ENCODE data around the gene CD4.
A peak's percentile ranks its signal among the peaks of the same experiment; 100 is the strongest.

CD4 gene

GRCh38 chr12:6787309-6787708 is 2.0 kb upstream of the CD4 start:
- H2BK15ac ChIP-seq (replicated peaks; ENCODE audit: low read depth), result no peak overlapping the region
- no peak overlapping the region for H3K4me3 ChIP-seq (ENCODE audit: low read length)
- H3K23ac ChIP-seq (ENCODE audit: low read length), result no peak overlapping the region
- H3K27me3 ChIP-seq (ENCODE audit: insufficient read depth, low read length, poor library complexity), result no peaks in the 10 kb centered on the region
- H3K9ac ChIP-seq (ENCODE audit: low read length), result no peak overlapping the region
- H2BK5ac ChIP-seq (ENCODE audit: low read length), result no peak overlapping the region
- no peak overlapping the region for H3K4me2 ChIP-seq (ENCODE audit: low read length)
- H3K79me1 ChIP-seq (ENCODE audit: low read length), result no peaks in the 10 kb centered on the region
- H3K4me1 ChIP-seq (ENCODE audit: control insufficient read depth, low read depth, low read length), result peaks cover 3% of the 10 kb centered on the region
- H2AK5ac ChIP-seq (ENCODE audit: low read length), result no peak overlapping the region
- no peaks in the 10 kb centered on the region for H3K79me2 ChIP-seq (ENCODE audit: control insufficient read depth, insufficient read depth, low read length)
- H4K5ac ChIP-seq (ENCODE audit: low read length), result no peak overlapping the region
- no peak for DNase-seq
- no peak overlapping the region for H3K56ac ChIP-seq (ENCODE audit: low read length)
- no peaks in the 10 kb centered on the region for H3K36me3 ChIP-seq (ENCODE audit: control insufficient read depth, insufficient read depth, low read length)
- H4K8ac ChIP-seq (ENCODE audit: low read depth, low read length), result no peak overlapping the region
- H2BK120ac ChIP-seq (ENCODE audit: low read depth, low read length), result no peak overlapping the region
- H3K27ac ChIP-seq (ENCODE audit: low read depth, low read length), result no peak overlapping the region
- WGBS (ENCODE audit: extremely low coverage, insufficient coverage, low lambda C conversion rate), result no CpG with 5 or more reads among the region's 5 CpGs
- H3K18ac ChIP-seq (ENCODE audit: low read length), result no peak overlapping the region
- no peak overlapping the region for H3K4ac ChIP-seq (ENCODE audit: low read depth, low read length)

- Histone ChIP-seq H3K56ac (ENCODE audit: low read length) (no peak overlapping the region), H4K8ac (ENCODE audit: low read depth, low read length) (no peak overlapping the region), H3K27me3 (ENCODE audit: insufficient read depth, low read length, poor library complexity) (no peaks in the 10 kb centered on the region), H2BK120ac (ENCODE audit: low read depth, low read length) (no peak overlapping the region), H4K5ac (ENCODE audit: low read length) (no peak overlapping the region), H3K79me1 (ENCODE audit: low read length) (no peaks in the 10 kb centered on the region), H3K9ac (ENCODE audit: low read length) (no peak overlapping the region), H2BK5ac (ENCODE audit: low read length) (no peak overlapping the region), H2AK5ac (ENCODE audit: low read length) (no peak overlapping the region), H3K4ac (ENCODE audit: low read depth, low read length) (no peak overlapping the region), H3K18ac (ENCODE audit: low read length) (no peak overlapping the region), H3K36me3 (ENCODE audit: control insufficient read depth, insufficient read depth, low read length) (no peaks in the 10 kb centered on the region), H3K27ac (ENCODE audit: low read depth, low read length) (no peak overlapping the region), H2BK15ac (replicated peaks; ENCODE audit: low read depth) (no peak overlapping the region), H3K4me2 (ENCODE audit: low read length) (no peak overlapping the region), H3K4me1 (ENCODE audit: control insufficient read depth, low read depth, low read length) (peaks cover 3% of the 10 kb centered on the region), H3K79me2 (ENCODE audit: control insufficient read depth, insufficient read depth, low read length) (no peaks in the 10 kb centered on the region), H3K4me3 (ENCODE audit: low read length) (no peak overlapping the region), H3K23ac (ENCODE audit: low read length) (no peak overlapping the region)
- WGBS (ENCODE audit: extremely low coverage, insufficient coverage, low lambda C conversion rate), result no CpG with 5 or more reads among the region's 12 CpGs
- no peak for DNase-seq
Measured at GRCh38 chr12:6790496-6791150, 1.3 kb downstream of the CD4 start.

- Histone ChIP-seq H2AK5ac (ENCODE audit: low read length) (no peak overlapping the region), H4K5ac (ENCODE audit: low read length) (no peak overlapping the region), H3K56ac (ENCODE audit: low read length) (no peak overlapping the region), H4K8ac (ENCODE audit: low read depth, low read length) (no peak overlapping the region), H3K79me2 (ENCODE audit: control insufficient read depth, insufficient read depth, low read length) (no peaks in the 10 kb centered on the region), H3K27me3 (ENCODE audit: insufficient read depth, low read length, poor library complexity) (no peaks in the 10 kb centered on the region), H2BK120ac (ENCODE audit: low read depth, low read length) (no peak overlapping the region), H2BK5ac (ENCODE audit: low read length) (no peak overlapping the region), H3K36me3 (ENCODE audit: control insufficient read depth, insufficient read depth, low read length) (no peaks in the 10 kb centered on the region), H3K79me1 (ENCODE audit: low read length) (no peaks in the 10 kb centered on the region), H3K23ac (ENCODE audit: low read length) (no peak overlapping the region), H3K4me3 (ENCODE audit: low read length) (no peak overlapping the region), H3K4me1 (ENCODE audit: control insufficient read depth, low read depth, low read length) (peaks cover 3% of the 10 kb centered on the region), H3K4me2 (ENCODE audit: low read length) (no peak overlapping the region), H3K4ac (ENCODE audit: low read depth, low read length) (no peak overlapping the region), H3K18ac (ENCODE audit: low read length) (no peak overlapping the region), H2BK15ac (replicated peaks; ENCODE audit: low read depth) (no peak overlapping the region), H3K27ac (ENCODE audit: low read depth, low read length) (no peak overlapping the region), H3K9ac (ENCODE audit: low read length) (no peak overlapping the region)
- no CpG with 5 or more reads among the region's 13 CpGs for WGBS (ENCODE audit: extremely low coverage, insufficient coverage, low lambda C conversion rate)
- DNase-seq, result no peak
Measured at GRCh38 chr12:6791931-6792520, 2.7 kb downstream of the CD4 start.

GRCh38 chr12:6792522-6793201 is 3.3 kb downstream of the CD4 start:
- Histone ChIP-seq H3K36me3 (ENCODE audit: control insufficient read depth, insufficient read depth, low read length) (no peaks in the 10 kb centered on the region), H3K18ac (ENCODE audit: low read length) (no peak overlapping the region), H4K5ac (ENCODE audit: low read length) (no peak overlapping the region), H3K4me3 (ENCODE audit: low read length) (no peak overlapping the region), H3K27ac (ENCODE audit: low read depth, low read length) (no peak overlapping the region), H2BK15ac (replicated peaks; ENCODE audit: low read depth) (no peak overlapping the region), H3K23ac (ENCODE audit: low read length) (no peak overlapping the region), H4K8ac (ENCODE audit: low read depth, low read length) (no peak overlapping the region), H3K4me2 (ENCODE audit: low read length) (no peak overlapping the region), H3K4me1 (ENCODE audit: control insufficient read depth, low read depth, low read length) (peaks cover 3% of the 10 kb centered on the region), H2BK120ac (ENCODE audit: low read depth, low read length) (no peak overlapping the region), H3K4ac (ENCODE audit: low read depth, low read length) (no peak overlapping the region), H3K79me1 (ENCODE audit: low read length) (no peaks in the 10 kb centered on the region), H3K9ac (ENCODE audit: low read length) (no peak overlapping the region), H3K56ac (ENCODE audit: low read length) (no peak overlapping the region), H3K79me2 (ENCODE audit: control insufficient read depth, insufficient read depth, low read length) (no peaks in the 10 kb centered on the region), H2BK5ac (ENCODE audit: low read length) (no peak overlapping the region), H3K27me3 (ENCODE audit: insufficient read depth, low read length, poor library complexity) (no peaks in the 10 kb centered on the region), H2AK5ac (ENCODE audit: low read length) (no peak overlapping the region)
- WGBS (ENCODE audit: extremely low coverage, insufficient coverage, low lambda C conversion rate), result no CpG with 5 or more reads among the region's 12 CpGs
- no peak for DNase-seq

- no peaks in the 10 kb centered on the region for H3K79me1 ChIP-seq (ENCODE audit: low read length)
- WGBS (ENCODE audit: extremely low coverage, insufficient coverage, low lambda C conversion rate), result no CpG with 5 or more reads among the region's 2 CpGs
- H3K79me2 ChIP-seq (ENCODE audit: control insufficient read depth, insufficient read depth, low read length), result no peaks in the 10 kb centered on the region
- no peak overlapping the region for H3K18ac ChIP-seq (ENCODE audit: low read length)
- H3K4me1 ChIP-seq (ENCODE audit: control insufficient read depth, low read depth, low read length), result no peaks in the 10 kb centered on the region
- H3K4ac ChIP-seq (ENCODE audit: low read depth, low read length), result no peak overlapping the region
- no peak overlapping the region for H2BK120ac ChIP-seq (ENCODE audit: low read depth, low read length)
- H3K56ac ChIP-seq (ENCODE audit: low read length), result no peak overlapping the region
- H3K4me2 ChIP-seq (ENCODE audit: low read length), result no peak overlapping the region
- H3K9ac ChIP-seq (ENCODE audit: low read length), result no peak overlapping the region
- no peak overlapping the region for H2BK15ac ChIP-seq (replicated peaks; ENCODE audit: low read depth)
- no peaks in the 10 kb centered on the region for H3K36me3 ChIP-seq (ENCODE audit: control insufficient read depth, insufficient read depth, low read length)
- H2BK5ac ChIP-seq (ENCODE audit: low read length), result no peak overlapping the region
- no peak overlapping the region for H3K23ac ChIP-seq (ENCODE audit: low read length)
- no peak overlapping the region for H4K5ac ChIP-seq (ENCODE audit: low read length)
- no peak overlapping the region for H3K4me3 ChIP-seq (ENCODE audit: low read length)
- no peak overlapping the region for H2AK5ac ChIP-seq (ENCODE audit: low read length)
- H3K27ac ChIP-seq (ENCODE audit: low read depth, low read length), result no peak overlapping the region
- H3K27me3 ChIP-seq (ENCODE audit: insufficient read depth, low read length, poor library complexity), result no peaks in the 10 kb centered on the region
- peak; percentile 58 for DNase-seq
- H4K8ac ChIP-seq (ENCODE audit: low read depth, low read length), result no peak overlapping the region
Measured at GRCh38 chr12:6795088-6795487, 5.8 kb downstream of the CD4 start.
